DND-41 (cell line): ENCODE data around the gene COPE.

ENCODE experiments used
- CTCF ChIP-seq: IDR thresholded peaks from 2 replicates; pipeline ENCODE4 v1.5.1; 2012; ENCODE audit warnings: borderline replicate concordance, low read length, moderate library complexity, mild to moderate bottlenecking; ENCODE audit not compliant: poor library complexity, severe bottlenecking; ENCODE audit errors: extremely low read depth
- EZH2 ChIP-seq: IDR thresholded peaks from 3 replicates; pipeline ENCODE4 v1.6.1; 2012; ENCODE audit warnings: borderline replicate concordance, low read depth, mild to moderate bottlenecking, moderate library complexity, low read length, inconsistent platforms; ENCODE audit not compliant: severe bottlenecking

DNA sequence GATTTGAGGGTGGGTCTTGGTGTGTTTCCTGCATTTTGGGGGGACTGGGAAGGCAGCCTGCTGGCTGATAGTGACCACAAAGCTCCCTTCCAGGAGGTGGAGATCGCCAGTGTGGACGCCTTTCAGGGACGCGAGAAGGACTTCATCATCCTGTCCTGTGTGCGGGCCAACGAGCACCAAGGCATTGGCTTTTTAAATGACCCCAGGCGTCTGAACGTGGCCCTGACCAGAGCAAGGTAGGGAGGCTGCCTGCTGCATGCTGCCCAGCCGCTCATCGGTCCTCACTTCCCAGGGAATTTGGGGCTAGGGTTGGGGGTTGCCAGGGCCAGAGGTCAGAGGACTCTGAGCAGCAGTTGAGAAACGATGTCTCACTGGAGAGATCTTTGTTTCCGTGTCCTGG, 57.3 kb downstream of the COPE start:
- TF ChIP-seq CTCF, result no peak
- TF ChIP-seq EZH2, result no peak
